GM19463 (cell line): ENCODE data around the gene CAMK1.
A peak's percentile ranks its signal among the peaks of the same experiment; 100 is the strongest.

ENCODE experiments used
- ATAC-seq: cut with Tn5 transposase; IDR thresholded peaks from one replicate; pipeline ENCODE4 v1.9.1; 2021; ENCODE audit warnings: mild to moderate bottlenecking, moderate library complexity; ENCODE audit not compliant: unreplicated experiment

The CAMK1 gene

DNA sequence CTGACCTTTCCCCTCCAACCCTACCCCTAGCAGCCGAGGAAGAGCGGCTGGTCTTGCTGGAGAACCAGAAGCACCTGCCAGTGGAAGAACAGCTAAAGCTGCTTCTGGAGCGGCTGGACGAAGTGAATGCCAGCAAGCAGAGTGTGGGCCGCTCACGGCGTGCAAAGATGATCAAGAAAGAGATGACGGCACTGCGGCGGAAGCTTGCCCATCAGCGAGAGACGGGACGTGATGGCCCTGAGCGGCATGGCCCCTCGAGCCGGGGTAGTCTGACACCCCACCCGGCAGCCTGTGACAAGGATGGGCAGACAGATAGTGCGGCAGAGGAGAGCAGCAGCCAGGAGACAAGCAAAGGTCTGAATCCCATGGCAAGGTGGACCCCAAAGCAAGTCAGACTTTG, 26.2 kb downstream of the CAMK1 start:
- ATAC-seq = no peak

GRCh38 chr3:9742560-9742959, 27.2 kb downstream of the CAMK1 start:
- no peak for ATAC-seq

DNA sequence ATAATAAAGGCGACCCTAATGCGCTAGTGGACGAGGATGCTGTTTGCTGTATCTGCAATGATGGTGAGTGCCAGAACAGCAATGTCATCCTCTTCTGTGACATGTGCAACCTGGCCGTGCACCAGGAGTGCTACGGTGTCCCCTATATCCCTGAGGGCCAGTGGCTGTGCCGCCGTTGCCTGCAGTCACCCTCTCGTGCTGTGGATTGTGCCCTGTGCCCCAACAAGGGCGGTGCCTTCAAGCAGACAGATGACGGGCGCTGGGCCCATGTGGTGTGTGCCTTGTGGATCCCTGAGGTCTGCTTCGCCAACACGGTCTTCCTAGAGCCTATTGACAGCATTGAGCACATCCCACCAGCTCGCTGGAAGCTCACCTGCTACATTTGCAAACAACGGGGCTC, 30.6 kb downstream of the CAMK1 start:
- no peak for ATAC-seq

DNA sequence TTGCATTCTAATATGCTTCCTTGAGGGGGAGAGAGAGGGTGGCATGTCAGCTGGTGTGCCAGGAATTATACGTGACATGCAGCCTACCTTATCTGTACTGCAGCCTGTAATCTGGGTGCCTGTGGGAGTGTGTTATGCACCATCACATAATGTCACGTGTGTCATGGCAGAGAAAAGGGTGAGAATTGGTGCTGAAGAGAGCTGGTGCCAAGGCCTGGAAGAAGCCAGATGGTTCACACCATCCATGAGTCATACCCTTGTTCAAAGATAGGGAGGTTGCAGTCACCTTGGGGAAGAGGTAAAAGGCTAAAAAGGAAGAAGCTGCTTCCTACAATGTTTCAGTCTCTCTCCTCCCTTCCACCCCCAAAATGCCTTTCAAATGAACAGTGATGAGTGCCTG, 32.9 kb downstream of the CAMK1 start:
- ATAC-seq = no peak

GRCh38 chr3:9732740-9733115, 37.0 kb downstream of the CAMK1 start:
- ATAC-seq = no peak

DNA sequence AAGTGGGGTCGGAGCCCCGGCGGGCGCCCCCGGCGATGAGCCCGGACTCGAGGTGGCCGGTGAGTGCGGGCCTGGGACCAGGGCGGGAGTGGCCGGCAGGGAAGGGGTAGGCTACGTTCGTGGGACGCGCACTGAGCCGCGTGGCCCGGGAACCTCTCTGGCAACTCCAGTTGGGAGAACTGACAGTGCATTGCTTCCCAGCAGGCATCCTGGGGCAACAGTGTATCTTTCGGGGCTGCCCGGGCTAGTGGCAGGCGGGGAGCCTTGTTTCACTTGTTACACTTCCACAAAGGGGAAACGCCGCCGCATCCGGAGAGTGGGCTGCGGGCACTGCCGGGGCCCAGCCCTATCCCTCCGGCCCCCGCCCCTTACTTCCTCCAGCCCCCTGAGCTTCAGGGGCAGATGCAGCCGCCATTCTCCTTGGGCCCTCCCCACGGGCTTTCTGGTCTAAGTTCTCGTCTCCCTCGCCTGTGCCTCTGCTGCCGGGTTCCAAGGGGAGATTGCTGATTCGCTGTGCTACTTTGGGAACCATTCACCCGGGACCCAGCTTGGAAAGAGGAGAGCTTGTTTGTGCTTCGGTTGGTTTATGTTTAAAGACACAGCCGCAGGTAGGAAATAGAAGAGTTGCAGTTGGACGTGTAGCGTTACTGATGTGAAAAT, 37.5 kb downstream of the CAMK1 start:
- no peak for ATAC-seq

DNA sequence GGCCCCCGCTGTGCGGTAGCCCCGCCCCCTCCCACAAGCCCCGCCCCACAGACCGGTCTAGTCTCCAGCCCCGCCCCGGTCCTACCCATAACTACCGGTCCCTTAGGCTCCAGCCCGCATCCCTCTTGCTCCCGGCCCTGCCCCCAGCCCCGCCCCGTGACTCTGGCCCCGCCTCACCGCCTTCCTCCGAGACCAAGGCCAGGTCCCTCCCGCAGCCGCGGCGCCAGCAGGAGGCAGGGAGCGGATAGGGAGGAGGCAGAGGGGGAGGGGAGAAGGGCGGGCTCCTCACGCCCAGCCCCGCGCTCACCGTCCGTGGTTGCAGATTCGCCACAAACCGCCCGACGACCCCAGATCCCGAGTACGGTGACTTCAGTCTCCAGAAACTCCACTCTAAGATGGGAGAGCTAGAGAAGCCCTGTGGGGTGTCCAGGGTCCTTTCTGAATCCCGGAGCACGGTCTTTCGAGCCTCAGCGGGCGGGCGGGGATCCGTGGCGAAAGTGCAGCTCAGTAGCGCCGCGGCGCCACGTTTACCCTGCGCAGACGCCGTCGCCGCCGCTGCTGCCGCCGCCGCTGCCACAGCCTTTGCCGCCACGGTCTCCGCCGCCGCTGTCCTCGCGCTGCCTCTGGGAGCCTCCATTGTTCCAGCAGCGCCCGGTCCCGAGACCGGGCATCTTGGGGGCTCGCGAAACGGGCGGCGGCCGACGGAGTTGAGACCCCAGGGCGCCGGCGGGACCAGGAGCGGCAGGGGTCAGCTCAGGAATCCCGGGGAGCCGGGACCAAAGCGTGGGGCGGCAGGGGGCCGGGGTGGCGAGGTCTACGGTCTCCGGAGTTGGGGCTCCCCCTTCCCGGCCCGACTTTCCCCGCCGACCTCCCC, 38.3 kb downstream of the CAMK1 start, which contains the start of gene BRPF1:
BRPF1 (plus strand) TSS at position 530 of the 874 bp plus-strand sequence. CDS start 2,406 bp downstream, outside the sequence.
- peak; percentile 97 for ATAC-seq

- ATAC-seq = peak; percentile 39
These were observed 39.0 kb downstream of the CAMK1 start for GRCh38 chr3:9730657-9731205.

DNA sequence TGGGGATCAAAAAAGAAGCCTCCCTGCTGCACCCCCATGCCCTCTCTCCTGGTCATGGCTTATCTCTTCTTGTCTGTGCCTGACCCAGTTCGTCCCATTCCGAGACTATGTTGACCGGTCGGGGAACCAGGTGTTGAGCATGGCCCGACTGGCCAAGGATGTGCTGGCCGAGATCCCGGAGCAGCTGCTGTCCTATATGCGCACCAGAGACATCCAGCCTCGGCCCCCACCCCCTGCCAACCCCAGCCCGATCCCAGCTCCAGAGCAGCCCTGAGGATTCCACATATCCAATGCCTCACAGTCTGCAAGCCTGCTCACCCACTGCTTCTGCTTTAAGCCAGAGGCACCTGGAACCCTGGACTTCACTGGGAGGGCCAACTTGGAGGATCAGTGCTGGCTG, 40.3 kb downstream of the CAMK1 start:
- no peak for ATAC-seq

GRCh38 chr3:9727743-9728142, 42.0 kb downstream of the CAMK1 start:
- ATAC-seq = no peak

DNA sequence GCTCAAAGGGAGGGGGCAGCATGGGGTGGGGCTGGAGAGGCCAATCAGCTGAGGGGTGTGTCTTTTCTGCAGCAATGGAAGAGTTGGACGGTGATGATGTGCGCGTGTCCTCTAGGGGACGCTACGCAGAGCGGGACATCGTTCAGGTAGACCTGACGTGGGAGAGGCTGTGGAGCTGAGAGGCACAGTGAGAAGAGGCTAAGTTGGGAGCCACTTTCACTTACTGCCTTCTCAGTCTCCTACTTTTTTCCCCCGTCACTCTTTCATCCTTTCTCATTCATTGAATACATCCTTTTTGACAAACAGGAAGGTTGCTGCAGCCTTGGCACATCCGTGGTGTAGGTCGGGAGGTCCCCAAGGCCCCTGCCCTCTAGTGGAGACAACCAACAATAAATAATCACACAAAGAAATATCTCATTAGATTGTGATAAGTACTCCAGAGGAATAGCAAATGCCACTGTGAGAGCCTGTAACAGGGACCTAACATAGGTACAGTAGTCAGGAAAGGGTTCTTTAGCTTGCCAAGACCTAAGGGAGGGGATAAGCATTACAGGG, 42.6 kb downstream of the CAMK1 start:
- ATAC-seq = no peak

- no peak for ATAC-seq
These were observed 43.8 kb downstream of the CAMK1 start for GRCh38 chr3:9725775-9726515.

DNA sequence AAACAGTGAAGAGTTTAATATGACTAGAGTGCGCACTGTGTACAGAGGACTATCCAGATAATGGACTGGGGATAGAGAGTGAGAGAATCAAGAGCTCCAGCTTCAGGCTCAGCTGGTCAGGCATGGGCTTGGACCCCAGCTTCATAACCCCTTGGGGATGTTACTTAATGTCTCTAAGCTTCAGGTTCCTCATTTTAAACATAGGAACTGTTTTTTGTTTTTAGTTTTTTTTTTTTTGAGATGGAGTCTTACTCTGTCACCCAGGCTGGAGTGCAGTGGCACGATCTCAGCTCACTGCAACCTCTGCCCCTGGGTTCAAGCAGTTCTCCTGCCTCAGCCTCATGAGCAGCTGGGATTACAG, 48.1 kb downstream of the CAMK1 start:
- ATAC-seq = no peak

GRCh38 chr3:9721015-9721699, 48.6 kb downstream of the CAMK1 start:
- no peak for ATAC-seq

GRCh38 chr3:9718118-9718517, 51.6 kb downstream of the CAMK1 start:
- ATAC-seq = no peak

- ATAC-seq = no peak
These were observed 52.2 kb downstream of the CAMK1 start for GRCh38 chr3:9717563-9717962.

DNA sequence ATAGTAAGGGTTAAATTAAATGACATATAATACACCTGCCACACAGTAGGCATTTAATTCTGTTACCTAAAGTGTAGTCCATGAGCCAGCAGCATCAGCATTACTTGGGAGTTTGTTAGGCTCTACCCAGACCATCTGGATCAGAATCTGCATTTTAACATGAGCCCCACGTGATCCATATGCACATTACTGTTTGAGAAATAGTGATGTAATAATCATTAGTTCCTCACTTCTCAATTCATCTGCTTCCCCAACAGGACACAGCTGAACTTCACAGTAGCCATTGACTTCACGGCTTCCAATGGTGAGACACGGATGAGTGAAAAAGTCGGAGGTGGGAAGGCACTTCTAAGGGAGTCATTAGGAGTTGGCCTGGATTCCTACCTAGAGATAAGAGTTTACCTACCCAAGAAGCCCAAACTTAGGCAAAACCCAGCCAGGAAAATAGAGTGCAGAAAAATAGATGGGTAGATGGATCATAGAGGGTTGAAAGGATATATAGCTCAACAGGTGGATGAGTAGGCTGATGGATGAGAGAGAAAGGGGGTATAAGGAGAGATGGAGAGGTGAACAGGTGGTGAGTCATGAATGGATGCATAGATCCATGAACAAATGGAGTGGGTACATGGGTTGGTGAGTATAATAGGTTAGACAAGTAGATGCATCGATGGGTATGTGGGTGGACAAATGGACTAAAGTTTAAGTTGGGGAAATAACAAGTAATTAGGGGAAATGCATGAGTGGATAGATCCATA, 52.8 kb downstream of the CAMK1 start:
- no peak for ATAC-seq

GRCh38 chr3:9715764-9716437, 53.8 kb downstream of the CAMK1 start:
- no peak for ATAC-seq

DNA sequence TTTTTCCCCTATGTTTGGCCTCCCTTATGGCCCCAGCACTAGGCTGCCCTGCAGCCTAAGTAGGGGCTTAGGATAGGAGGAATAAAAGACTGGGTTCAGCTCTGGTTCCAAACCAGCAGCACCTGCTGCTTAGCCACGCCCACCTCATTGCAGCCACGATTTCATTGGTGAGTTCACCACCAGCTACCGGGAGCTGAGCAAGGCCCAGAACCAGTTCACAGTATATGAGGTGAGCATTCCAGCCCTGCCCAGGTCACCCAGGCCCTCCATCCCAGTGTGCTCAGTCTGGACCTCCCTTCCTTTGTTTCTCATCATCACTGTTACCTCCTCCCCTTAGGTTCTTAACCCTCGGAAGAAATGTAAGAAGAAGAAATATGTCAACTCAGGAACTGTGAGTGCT, 54.6 kb downstream of the CAMK1 start:
- no peak for ATAC-seq
